DMS 273 (cell line): ENCODE data around the gene CST8.
"Not testable (repeated sequence)": the region's sequence is repeated elsewhere in the genome, so short reads cannot be mapped to it uniquely, and the experiment has no call there.

ENCODE experiments used
- DNase-seq: peaks from one replicate; lab custom pipeline; 2025; ENCODE audit not compliant: unreplicated experiment; lab: John Stamatoyannopoulos, UW

CST8 gene

GRCh38 chr20:23490817-23491216, at the start of gene CST8:
TSS of gene CST8 (plus strand) at chr20:23491117. CDS start at chr20:23491668, 551 bp downstream.
- DNase-seq, result no peak

- DNase-seq, result peak; percentile 90
Measured at GRCh38 chr20:23441850-23442313, 49.0 kb upstream of the CST8 start.

GRCh38 chr20:23442436-23442835, 48.5 kb upstream of the CST8 start:
- DNase-seq, result no peak

GRCh38 chr20:23444859-23445258, 46.1 kb upstream of the CST8 start:
- DNase-seq, result no peak

- no peak for DNase-seq
Measured at GRCh38 chr20:23445596-23446217, 45.2 kb upstream of the CST8 start.

- DNase-seq, result peak; percentile 64
Measured at GRCh38 chr20:23446505-23446904, 44.4 kb upstream of the CST8 start.

- DNase-seq, result no peak
Measured at GRCh38 chr20:23448167-23448566, 42.8 kb upstream of the CST8 start.

GRCh38 chr20:23449421-23449820, 41.5 kb upstream of the CST8 start:
- no peak for DNase-seq

GRCh38 chr20:23450877-23451276, 40.0 kb upstream of the CST8 start:
- no peak for DNase-seq

- DNase-seq, result no peak
Measured at GRCh38 chr20:23451956-23452487, 38.9 kb upstream of the CST8 start.

- DNase-seq, result no peak
Measured at GRCh38 chr20:23452776-23453175, 38.1 kb upstream of the CST8 start, which contains the start of gene CST11. TSS of gene CST11 (minus strand) at chr20:23452876. CDS start at chr20:23452811, 65 bp downstream.

GRCh38 chr20:23453549-23454543, 37.1 kb upstream of the CST8 start:
- DNase-seq, result no peak

GRCh38 chr20:23454816-23455215, 36.1 kb upstream of the CST8 start:
- DNase-seq, result no peak

GRCh38 chr20:23455639-23456038, 35.3 kb upstream of the CST8 start:
- DNase-seq, result no peak

- no peak for DNase-seq
Measured at GRCh38 chr20:23456409-23456808, 34.5 kb upstream of the CST8 start.

- no peak for DNase-seq
Measured at GRCh38 chr20:23456873-23457272, 34.0 kb upstream of the CST8 start.

- DNase-seq, result no peak
Measured at GRCh38 chr20:23459461-23460150, 31.3 kb upstream of the CST8 start.

- DNase-seq, result no peak
Measured at GRCh38 chr20:23461180-23461579, 29.7 kb upstream of the CST8 start.

- DNase-seq, result not testable (repeated sequence)
Measured at GRCh38 chr20:23466961-23467360, 24.0 kb upstream of the CST8 start.

- not testable (repeated sequence) for DNase-seq
Measured at GRCh38 chr20:23472306-23472705, 18.6 kb upstream of the CST8 start.

- not testable (repeated sequence) for DNase-seq
Measured at GRCh38 chr20:23473293-23473692, 17.6 kb upstream of the CST8 start.
